Measurements from ENCODE around the gene ARHGAP24. TPM values are rescaled to one million over a fixed set of nuclear protein-coding genes. Genes with fewer than 3 reads are reported as not detected.
"Not testable (repeated sequence)": the region's sequence is repeated elsewhere in the genome, so short reads cannot be mapped to it uniquely, and the experiment has no call there.

Gene ARHGAP24
- total RNA-seq, 2 experiments from 2014 or later, result 0.28 TPM; not detected in 1

GRCh38 chr4:86019906-86020305 lies 545.0 kb downstream of the ARHGAP24 start:
- Mint-ChIP-seq H3K27me3 (no peaks in the 10 kb centered on the region), H3K36me3 (no peaks in the 10 kb centered on the region), H3K27ac (no peak overlapping the region), H3K4me1 (no peaks in the 10 kb centered on the region), H3K9me3 (no peaks in the 10 kb centered on the region), H3K4me3 (no peak overlapping the region)
- POLR2A ChIA-PET, result no interaction called here
- no peak for ATAC-seq (ENCODE audit: low read depth)
- DNase-seq, result no peak

GRCh38 chr4:86021671-86022070 lies 546.7 kb downstream of the ARHGAP24 start:
- POLR2A ChIA-PET; H3K36me3 Mint-ChIP-seq; H3K4me3 Mint-ChIP-seq; H3K27ac Mint-ChIP-seq; H3K27me3 Mint-ChIP-seq; DNase-seq; H3K4me1 Mint-ChIP-seq; H3K9me3 Mint-ChIP-seq; ATAC-seq (ENCODE audit: low read depth): not testable (repeated sequence)

- ATAC-seq (ENCODE audit: low read depth) (no peak), DNase-seq (no peak)
- H3K4me1 Mint-ChIP-seq, result no peaks in the 10 kb centered on the region
- H3K9me3 Mint-ChIP-seq, result no peaks in the 10 kb centered on the region
- no peak overlapping the region for H3K4me3 Mint-ChIP-seq
- no peaks in the 10 kb centered on the region for H3K27me3 Mint-ChIP-seq
- H3K27ac Mint-ChIP-seq, result no peak overlapping the region
- H3K36me3 Mint-ChIP-seq, result no peaks in the 10 kb centered on the region
- POLR2A ChIA-PET, result no interaction called here
These were observed 551.8 kb downstream of the ARHGAP24 start for GRCh38 chr4:86026720-86027119.

- Mint-ChIP-seq H3K27me3 (peaks cover 2% of the 10 kb centered on the region), H3K27ac (no peak overlapping the region), H3K4me3 (no peak overlapping the region), H3K36me3 (no peaks in the 10 kb centered on the region), H3K4me1 (no peaks in the 10 kb centered on the region), H3K9me3 (no peaks in the 10 kb centered on the region)
- POLR2A ChIA-PET, result no interaction called here
- ATAC-seq (ENCODE audit: low read depth) (no peak), DNase-seq (no peak)
These were observed 557.0 kb downstream of the ARHGAP24 start for GRCh38 chr4:86031927-86032326.

- Mint-ChIP-seq H3K27ac (no peak overlapping the region), H3K9me3 (no peaks in the 10 kb centered on the region), H3K27me3 (peaks cover 2% of the 10 kb centered on the region), H3K4me1 (no peaks in the 10 kb centered on the region), H3K4me3 (no peak overlapping the region), H3K36me3 (no peaks in the 10 kb centered on the region)
- ATAC-seq (ENCODE audit: low read depth), result no peak
- POLR2A ChIA-PET, result no interaction called here
- no peak for DNase-seq
These were observed 557.6 kb downstream of the ARHGAP24 start for GRCh38 chr4:86032476-86033022.

- H3K9me3 Mint-ChIP-seq, result no peaks in the 10 kb centered on the region
- no peaks in the 10 kb centered on the region for H3K4me1 Mint-ChIP-seq
- ATAC-seq (ENCODE audit: low read depth) (no peak), DNase-seq (no peak)
- no peak overlapping the region for H3K27ac Mint-ChIP-seq
- POLR2A ChIA-PET, result no interaction called here
- H3K4me3 Mint-ChIP-seq, result no peak overlapping the region
- no peaks in the 10 kb centered on the region for H3K36me3 Mint-ChIP-seq
- H3K27me3 Mint-ChIP-seq, result peaks cover 2% of the 10 kb centered on the region
These were observed 558.2 kb downstream of the ARHGAP24 start for GRCh38 chr4:86033171-86033570.

- H3K9me3 Mint-ChIP-seq, result no peaks in the 10 kb centered on the region
- ATAC-seq (ENCODE audit: low read depth) (no peak), DNase-seq (no peak)
- H3K27ac Mint-ChIP-seq, result no peak overlapping the region
- no peaks in the 10 kb centered on the region for H3K4me1 Mint-ChIP-seq
- no peaks in the 10 kb centered on the region for H3K36me3 Mint-ChIP-seq
- peaks cover 2% of the 10 kb centered on the region for H3K27me3 Mint-ChIP-seq
- H3K4me3 Mint-ChIP-seq, result no peak overlapping the region
- POLR2A ChIA-PET, result no interaction called here
These were observed 559.7 kb downstream of the ARHGAP24 start for GRCh38 chr4:86034616-86035015.

- H3K9me3 Mint-ChIP-seq, result no peaks in the 10 kb centered on the region
- no peak for ATAC-seq (ENCODE audit: low read depth)
- POLR2A ChIA-PET, result no interaction called here
These were observed 560.7 kb downstream of the ARHGAP24 start for GRCh38 chr4:86035688-86036087.

GRCh38 chr4:86036736-86037135 lies 561.8 kb downstream of the ARHGAP24 start:
- no peak overlapping the region for H3K27ac Mint-ChIP-seq
- ATAC-seq (ENCODE audit: low read depth) (no peak), DNase-seq (no peak)
- no peaks in the 10 kb centered on the region for H3K4me1 Mint-ChIP-seq
- H3K4me3 Mint-ChIP-seq, result no peak overlapping the region
- POLR2A ChIA-PET, result no interaction called here
- peaks cover 7% of the 10 kb centered on the region for H3K27me3 Mint-ChIP-seq
- H3K9me3 Mint-ChIP-seq, result no peaks in the 10 kb centered on the region
- no peaks in the 10 kb centered on the region for H3K36me3 Mint-ChIP-seq

More at GRCh38 chr4:86035688-86036087, 560.7 kb downstream of the ARHGAP24 start:
- Mint-ChIP-seq H3K27me3 (peaks cover 2% of the 10 kb centered on the region), H3K27ac (no peak overlapping the region), H3K4me1 (no peaks in the 10 kb centered on the region), H3K4me3 (no peak overlapping the region), H3K36me3 (no peaks in the 10 kb centered on the region)
- DNase-seq, result no peak

- Mint-ChIP-seq H3K36me3 (no peaks in the 10 kb centered on the region), H3K4me3 (no peak overlapping the region), H3K9me3 (no peaks in the 10 kb centered on the region), H3K27ac (no peak overlapping the region), H3K27me3 (peaks cover 8% of the 10 kb centered on the region), H3K4me1 (no peaks in the 10 kb centered on the region)
- ATAC-seq (ENCODE audit: low read depth), result no peak
- DNase-seq, result no peak
- POLR2A ChIA-PET, result no interaction called here
These were observed 563.1 kb downstream of the ARHGAP24 start for GRCh38 chr4:86038037-86038436.

- Mint-ChIP-seq H3K4me1 (no peaks in the 10 kb centered on the region), H3K9me3 (no peaks in the 10 kb centered on the region), H3K36me3 (no peaks in the 10 kb centered on the region), H3K4me3 (no peak overlapping the region), H3K27ac (no peak overlapping the region), H3K27me3 (peaks cover 11% of the 10 kb centered on the region)
- DNase-seq, result no peak
- ATAC-seq (ENCODE audit: low read depth), result no peak
- POLR2A ChIA-PET, result no interaction called here
These were observed 569.0 kb downstream of the ARHGAP24 start for GRCh38 chr4:86043755-86044592.

GRCh38 chr4:86044593-86044985 lies 569.6 kb downstream of the ARHGAP24 start:
- H3K4me3 Mint-ChIP-seq, result no peak overlapping the region
- ATAC-seq (ENCODE audit: low read depth) (no peak), DNase-seq (no peak)
- H3K27me3 Mint-ChIP-seq, result peaks cover 11% of the 10 kb centered on the region
- POLR2A ChIA-PET, result no interaction called here
- no peaks in the 10 kb centered on the region for H3K9me3 Mint-ChIP-seq
- no peak overlapping the region for H3K27ac Mint-ChIP-seq
- H3K4me1 Mint-ChIP-seq, result no peaks in the 10 kb centered on the region
- H3K36me3 Mint-ChIP-seq, result no peaks in the 10 kb centered on the region

GRCh38 chr4:86048426-86048825 lies 573.5 kb downstream of the ARHGAP24 start:
- no peak overlapping the region for H3K4me3 Mint-ChIP-seq
- POLR2A ChIA-PET, result no interaction called here
- no peak for ATAC-seq (ENCODE audit: low read depth)
- H3K27me3 Mint-ChIP-seq, result peaks cover 2% of the 10 kb centered on the region
- H3K4me1 Mint-ChIP-seq, result no peaks in the 10 kb centered on the region
- no peak overlapping the region for H3K27ac Mint-ChIP-seq
- DNase-seq, result no peak
- H3K36me3 Mint-ChIP-seq, result no peaks in the 10 kb centered on the region
- no peaks in the 10 kb centered on the region for H3K9me3 Mint-ChIP-seq

- no peaks in the 10 kb centered on the region for H3K4me1 Mint-ChIP-seq
- H3K36me3 Mint-ChIP-seq, result no peaks in the 10 kb centered on the region
- H3K9me3 Mint-ChIP-seq, result no peaks in the 10 kb centered on the region
- H3K27me3 Mint-ChIP-seq, result peaks cover 2% of the 10 kb centered on the region
- H3K27ac Mint-ChIP-seq, result no peak overlapping the region
- POLR2A ChIA-PET, result no interaction called here
- H3K4me3 Mint-ChIP-seq, result no peak overlapping the region
- no peak for DNase-seq
- no peak for ATAC-seq (ENCODE audit: low read depth)
These were observed 575.5 kb downstream of the ARHGAP24 start for GRCh38 chr4:86050496-86050895.

All from activated naive CD8-positive, alpha-beta T cell treated with anti-CD3 and anti-CD28 coated beads, Interleukin-2, amount 10 ng/mL, durations not matched to agents 7 days and 5 days (primary cell).